G401 (cell line): ENCODE data around the gene ZNF579. TPM values are rescaled to one million over a fixed set of nuclear protein-coding genes. Genes with fewer than 3 reads are reported as not detected.
A peak's percentile ranks its signal among the peaks of the same experiment; 100 is the strongest.
"Not testable (repeated sequence)": the region's sequence is repeated elsewhere in the genome, so short reads cannot be mapped to it uniquely, and the experiment has no call there.

ENCODE experiments used
- DNase-seq: peaks from one replicate; pipeline ENCODE4 v3.0.0-alpha.2; 2015; ENCODE audit warnings: low spot score
- in situ Hi-C: cut with HindIII; loops from 2 replicates; pipeline ENCODE4 v1.10.0; 2016; ENCODE audit warnings: low sequenced_read_pairs, mixed read lengths
- total RNA-seq: library from RNA; depleted of rRNA; stranded (reverse); fragments of >200 nt; shearing (Covaris generic); gene quantifications from 2 replicates; pipeline ENCODE4 v1.2.3, GENCODE V29; 2014

The ZNF579 gene
- total RNA-seq, 1 experiment from 2014 or later, result 16.2 TPM

- in situ Hi-C loops, result no loop called here
- DNase-seq, result peak; percentile 40
These were observed 654 bp downstream of the ZNF579 start for GRCh38 chr19:55579766-55580621.

- in situ Hi-C loops, result no loop called here
These were observed 1.6 kb downstream of the ZNF579 start for GRCh38 chr19:55578761-55579747.

GRCh38 chr19:55578031-55578760 lies 2.5 kb downstream of the ZNF579 start:
- DNase-seq, result no peak
- in situ Hi-C loops, result no loop called here

More at GRCh38 chr19:55578761-55579747, 1.6 kb downstream of the ZNF579 start:
- DNase-seq, result no peak

- in situ Hi-C loops, result no loop called here
- DNase-seq, result no peak
These were observed 3.9 kb downstream of the ZNF579 start for GRCh38 chr19:55576746-55577145.

GRCh38 chr19:55573929-55574328 lies 6.7 kb downstream of the ZNF579 start:
- in situ Hi-C loops, DNase-seq: not testable (repeated sequence)

GRCh38 chr19:55569477-55569876 lies 11.2 kb downstream of the ZNF579 start:
- in situ Hi-C loops, DNase-seq: not testable (repeated sequence)

GRCh38 chr19:55567708-55568328 lies 12.8 kb downstream of the ZNF579 start:
- in situ Hi-C loops, result no loop called here

GRCh38 chr19:55566823-55567222 lies 13.8 kb downstream of the ZNF579 start:
- no peak for DNase-seq
- in situ Hi-C loops, result no loop called here

More at GRCh38 chr19:55567708-55568328, 12.8 kb downstream of the ZNF579 start:
- no peak for DNase-seq

GRCh38 chr19:55563261-55563690 lies 17.4 kb downstream of the ZNF579 start:
- DNase-seq, result peak; percentile 97
- in situ Hi-C loops, result no loop called here

- in situ Hi-C loops, result no loop called here
- peak; percentile 69 for DNase-seq
These were observed 21.0 kb downstream of the ZNF579 start for GRCh38 chr19:55559684-55560083.

- DNase-seq, result peak; percentile 56
- in situ Hi-C loops, result no loop called here
These were observed 25.9 kb downstream of the ZNF579 start for GRCh38 chr19:55554741-55555152.

- in situ Hi-C loops, result no loop called here
- DNase-seq, result peak; percentile 55
These were observed 26.3 kb downstream of the ZNF579 start for GRCh38 chr19:55554302-55554701.

GRCh38 chr19:55553217-55554182 lies 27.1 kb downstream of the ZNF579 start:
- in situ Hi-C loops, result no loop called here
- no peak for DNase-seq

- in situ Hi-C loops, result no loop called here
- DNase-seq, result no peak
These were observed 28.0 kb downstream of the ZNF579 start for GRCh38 chr19:55552620-55553019.

GRCh38 chr19:55552206-55552605 lies 28.4 kb downstream of the ZNF579 start:
- no peak for DNase-seq
- in situ Hi-C loops, result no loop called here

- in situ Hi-C loops, result no loop called here
- DNase-seq, result no peak
These were observed 30.4 kb downstream of the ZNF579 start for GRCh38 chr19:55550321-55550650.

- in situ Hi-C loops, result no loop called here
- peak; percentile 65 for DNase-seq
These were observed 30.9 kb downstream of the ZNF579 start for GRCh38 chr19:55549500-55550320.
